GM19455 (cell line): Measurements from ENCODE around the gene CDH23.

Experiments used
- ATAC-seq: cut with Tn5 transposase; IDR thresholded peaks from one replicate; pipeline ENCODE4 v1.9.1; 2021; ENCODE audit not compliant: unreplicated experiment

Gene CDH23

DNA sequence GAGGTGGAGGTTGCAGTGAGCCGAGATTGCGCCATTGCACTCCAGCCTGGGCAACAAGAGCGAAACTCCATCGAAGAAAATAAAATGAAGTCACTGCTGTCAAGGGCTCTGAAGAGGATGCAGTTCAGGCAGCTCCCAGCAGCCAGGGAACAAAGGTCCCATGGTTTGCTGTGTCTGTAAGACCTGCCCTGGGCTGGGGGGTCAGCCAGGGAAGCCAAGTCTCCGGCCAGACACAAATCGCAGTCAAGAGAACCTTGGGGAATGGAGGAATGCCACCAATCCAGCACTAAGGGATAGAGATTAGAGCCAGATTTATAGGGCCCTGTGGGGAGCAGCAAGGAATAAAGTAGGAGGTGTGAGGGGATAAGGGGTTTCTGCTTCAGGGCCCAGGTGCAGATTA lies 405.5 kb downstream of the CDH23 start:
- no peak for ATAC-seq

DNA sequence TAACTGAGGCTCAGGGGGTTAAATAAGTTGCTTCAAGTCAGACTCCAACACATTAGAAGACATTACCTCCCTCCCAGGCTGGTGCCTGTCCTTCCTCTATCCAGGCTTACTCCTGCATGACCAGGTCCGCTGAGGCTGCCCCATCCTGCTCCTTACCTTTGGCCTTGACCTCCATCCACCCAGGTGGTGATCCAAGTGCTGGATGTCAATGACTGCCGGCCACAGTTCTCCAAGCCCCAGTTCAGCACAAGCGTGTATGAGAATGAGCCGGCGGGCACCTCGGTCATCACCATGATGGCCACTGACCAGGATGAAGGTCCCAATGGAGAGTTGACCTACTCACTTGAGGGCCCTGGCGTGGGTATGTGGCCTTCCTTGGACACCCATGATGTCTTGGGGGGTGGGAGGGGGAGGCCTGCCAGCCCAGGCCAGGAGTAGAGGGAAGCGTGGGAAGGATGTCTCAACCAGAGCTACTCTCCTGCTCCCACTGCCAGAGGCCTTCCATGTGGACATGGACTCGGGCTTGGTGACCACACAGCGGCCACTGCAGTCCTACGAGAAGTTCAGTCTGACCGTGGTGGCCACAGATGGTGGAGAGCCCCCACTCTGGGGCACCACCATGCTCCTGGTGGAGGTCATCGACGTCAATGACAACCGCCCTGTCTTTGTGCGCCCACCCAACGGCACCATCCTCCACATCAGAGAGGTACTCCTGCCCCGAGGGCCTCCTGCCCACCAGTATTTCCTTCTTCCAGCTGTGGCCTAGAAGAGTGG lies 406.2 kb downstream of the CDH23 start:
- ATAC-seq: no peak

DNA sequence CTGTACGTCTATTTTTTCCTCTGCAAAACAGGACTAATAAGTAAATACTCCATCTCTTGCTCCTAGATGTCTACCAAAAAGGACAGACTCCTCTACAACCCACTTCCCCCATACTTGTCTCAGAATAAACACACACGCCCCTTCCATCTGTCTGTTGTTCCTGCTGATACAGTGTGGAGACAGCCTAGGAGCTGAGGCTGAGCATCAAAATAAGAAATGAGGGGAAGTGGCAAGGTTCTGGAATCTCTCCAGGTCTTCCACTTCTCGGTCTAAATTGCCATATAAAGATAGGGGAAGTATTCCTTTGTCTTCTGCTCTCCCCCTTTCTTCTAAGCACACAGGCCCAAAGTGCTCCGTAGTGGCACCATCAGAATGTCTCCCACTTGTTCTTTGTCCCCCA lies 407.4 kb downstream of the CDH23 start:
- no peak for ATAC-seq

DNA sequence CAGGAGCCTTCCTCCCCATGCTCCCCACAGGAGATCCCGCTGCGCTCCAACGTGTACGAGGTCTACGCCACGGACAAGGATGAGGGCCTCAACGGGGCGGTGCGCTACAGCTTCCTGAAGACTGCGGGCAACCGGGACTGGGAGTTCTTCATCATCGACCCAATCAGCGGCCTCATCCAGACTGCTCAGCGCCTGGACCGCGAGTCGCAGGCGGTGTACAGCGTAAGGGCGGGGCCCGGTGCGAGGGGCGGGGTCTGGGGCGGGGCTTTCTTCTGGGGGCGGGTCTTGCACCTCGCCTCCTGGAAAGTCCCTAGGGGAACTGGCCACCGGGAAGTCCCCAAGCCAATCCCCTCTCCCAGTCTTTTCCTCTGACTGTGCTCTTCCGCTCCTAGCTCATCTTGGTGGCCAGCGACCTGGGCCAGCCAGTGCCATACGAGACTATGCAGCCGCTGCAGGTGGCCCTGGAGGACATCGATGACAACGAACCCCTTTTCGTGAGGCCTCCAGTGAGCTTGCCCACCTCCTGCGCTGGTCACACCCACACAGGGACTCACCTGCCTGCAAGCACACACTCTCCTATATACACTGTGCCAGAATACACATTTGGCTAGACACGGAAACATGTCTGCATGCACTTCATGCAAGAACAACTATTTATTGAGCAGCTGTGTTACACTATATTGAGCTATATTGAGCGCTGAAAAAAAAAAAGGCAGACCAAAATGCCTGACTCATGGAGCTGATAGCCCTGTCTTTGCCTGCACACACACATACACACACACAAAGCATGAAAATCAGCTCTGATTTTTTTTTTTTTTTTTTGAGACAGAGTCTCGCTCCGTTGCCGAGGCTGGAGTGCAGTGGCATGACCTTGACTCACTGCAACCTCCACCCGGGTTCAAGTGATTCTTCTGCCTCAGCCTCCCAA lies 409.3 kb downstream of the CDH23 start:
- no peak for ATAC-seq

DNA sequence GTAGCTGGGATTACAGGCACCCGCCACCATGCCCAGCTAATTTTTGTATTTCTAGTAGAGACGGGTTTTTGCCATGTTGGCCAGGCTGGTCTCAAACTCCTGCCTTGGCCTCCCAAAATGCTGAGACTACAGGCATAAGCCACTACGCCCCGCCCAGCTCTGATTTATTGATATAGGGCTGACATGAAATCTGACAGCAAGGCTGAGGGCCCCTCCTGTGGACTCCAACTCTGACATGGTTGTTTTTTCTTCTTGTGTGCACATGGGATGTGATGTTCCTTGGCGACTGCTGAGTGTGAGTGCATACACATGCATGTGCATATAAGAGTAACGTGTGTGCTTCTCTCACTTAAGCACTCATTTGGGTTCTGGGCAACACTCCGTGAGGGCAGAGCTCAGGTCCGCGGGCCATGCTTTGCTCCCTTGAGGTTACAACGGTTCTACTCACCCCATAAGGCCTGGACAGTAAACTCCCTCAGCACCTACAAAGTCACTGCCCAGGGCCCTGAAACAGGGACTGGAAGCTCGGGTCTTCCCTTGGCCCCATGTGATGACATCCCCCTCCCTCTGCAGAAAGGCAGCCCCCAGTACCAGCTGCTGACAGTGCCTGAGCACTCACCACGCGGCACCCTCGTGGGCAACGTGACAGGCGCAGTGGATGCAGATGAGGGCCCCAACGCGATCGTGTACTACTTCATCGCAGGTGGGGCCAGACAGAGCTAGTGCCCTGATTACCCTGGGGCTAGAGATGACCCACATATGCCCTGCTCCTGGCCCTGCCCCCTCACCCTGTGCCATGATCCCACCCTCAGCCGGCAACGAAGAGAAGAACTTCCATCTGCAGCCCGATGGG lies 410.2 kb downstream of the CDH23 start:
- no peak for ATAC-seq

DNA sequence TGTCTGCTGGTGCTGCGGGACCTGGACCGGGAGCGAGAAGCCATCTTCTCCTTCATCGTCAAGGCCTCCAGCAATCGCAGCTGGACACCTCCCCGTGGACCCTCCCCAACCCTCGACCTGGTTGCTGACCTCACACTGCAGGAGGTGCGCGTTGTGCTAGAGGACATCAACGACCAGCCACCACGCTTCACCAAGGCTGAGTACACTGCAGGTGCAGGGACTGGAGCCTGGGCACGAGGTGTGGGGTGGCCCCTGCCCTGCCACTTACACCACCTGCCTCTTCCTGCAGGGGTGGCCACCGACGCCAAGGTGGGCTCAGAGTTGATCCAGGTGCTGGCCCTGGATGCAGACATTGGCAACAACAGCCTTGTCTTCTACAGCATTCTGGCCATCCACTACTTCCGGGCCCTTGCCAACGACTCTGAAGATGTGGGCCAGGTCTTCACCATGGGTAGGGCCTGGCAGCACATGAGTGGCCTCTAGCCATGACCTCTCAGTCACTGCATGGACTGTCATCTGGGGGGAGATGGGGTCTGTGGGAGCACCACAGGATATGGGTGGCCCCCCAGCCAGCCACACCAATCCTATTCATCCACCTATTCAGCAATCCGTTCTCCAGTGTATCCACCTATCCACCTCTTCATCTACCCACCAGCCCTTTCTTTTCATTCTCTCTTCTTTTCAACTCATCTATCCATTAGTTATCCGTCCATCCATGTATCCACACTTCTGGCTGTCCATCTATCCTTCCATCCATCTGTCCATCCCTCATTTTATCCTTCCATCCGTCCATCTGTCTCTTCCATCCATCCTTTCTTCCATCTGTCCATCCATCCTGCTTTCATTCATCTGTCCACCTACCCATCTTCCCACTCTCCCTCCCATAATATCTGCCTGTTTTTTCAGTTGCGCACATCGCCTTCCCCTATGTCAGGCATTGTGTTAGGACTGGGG lies 411.1 kb downstream of the CDH23 start:
- ATAC-seq: no peak

DNA sequence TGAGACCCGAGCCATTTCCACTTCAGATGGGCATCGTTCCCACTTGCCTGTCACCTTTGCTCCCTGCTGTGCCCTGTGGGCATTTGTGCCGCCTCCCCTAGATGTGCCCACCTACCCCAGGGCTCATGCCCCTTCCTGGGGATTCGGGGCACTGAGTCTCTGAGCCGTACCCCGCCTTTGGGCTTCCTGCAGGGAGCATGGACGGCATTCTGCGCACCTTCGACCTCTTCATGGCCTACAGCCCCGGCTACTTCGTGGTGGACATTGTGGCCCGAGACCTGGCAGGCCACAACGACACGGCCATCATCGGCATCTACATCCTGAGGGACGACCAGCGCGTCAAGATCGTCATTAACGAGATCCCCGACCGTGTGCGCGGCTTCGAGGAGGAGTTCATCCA lies 412.9 kb downstream of the CDH23 start:
- no peak for ATAC-seq

DNA sequence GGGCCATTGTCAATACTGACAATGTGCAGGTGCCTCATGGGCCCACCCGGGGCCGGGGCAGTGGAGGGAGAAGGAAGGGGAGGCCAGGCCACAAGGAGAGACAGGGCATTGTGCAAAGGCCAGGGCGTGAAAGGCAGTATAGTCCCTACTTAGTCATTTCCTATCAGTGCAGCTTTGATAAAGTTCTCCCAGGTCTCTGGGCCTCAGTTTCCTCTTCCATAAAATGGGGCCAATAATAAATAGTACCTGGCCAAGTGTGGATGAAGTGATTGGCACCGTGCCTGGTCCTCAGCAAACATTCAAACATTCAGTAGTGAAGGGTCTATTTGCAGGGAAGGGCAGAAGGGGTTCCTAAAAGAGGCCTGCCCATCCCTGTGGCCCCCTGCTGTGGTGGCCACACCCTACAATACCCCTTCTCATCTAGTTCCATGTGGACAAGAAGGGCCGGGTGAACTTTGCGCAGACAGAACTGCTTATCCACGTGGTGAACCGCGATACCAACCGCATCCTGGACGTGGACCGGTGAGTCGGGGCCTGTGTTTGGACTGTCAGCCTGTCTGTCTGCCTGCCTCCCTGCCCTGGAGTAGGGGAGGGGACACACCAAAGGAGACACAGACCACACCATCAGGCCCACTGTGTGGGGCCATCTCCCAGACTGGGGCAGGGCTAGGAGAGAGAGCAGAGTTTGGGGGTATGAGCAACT lies 413.5 kb downstream of the CDH23 start:
- no peak for ATAC-seq

DNA sequence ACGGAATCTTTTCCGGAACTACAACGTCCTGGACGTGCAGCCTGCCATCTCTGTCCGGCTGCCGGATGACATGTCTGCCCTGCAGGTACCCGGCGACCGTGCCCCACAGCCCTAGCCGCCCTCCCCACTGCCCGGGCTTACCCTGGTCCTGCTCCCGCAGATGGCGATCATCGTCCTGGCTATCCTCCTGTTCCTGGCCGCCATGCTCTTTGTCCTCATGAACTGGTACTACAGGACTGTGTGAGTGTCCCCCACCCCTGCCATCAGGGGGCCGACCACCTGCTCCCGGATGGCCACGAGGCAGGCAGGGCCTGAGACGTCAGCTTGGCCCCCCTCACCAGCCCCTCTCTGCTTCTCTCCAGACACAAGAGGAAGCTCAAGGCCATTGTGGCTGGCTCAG lies 414.6 kb downstream of the CDH23 start:
- no peak for ATAC-seq

DNA sequence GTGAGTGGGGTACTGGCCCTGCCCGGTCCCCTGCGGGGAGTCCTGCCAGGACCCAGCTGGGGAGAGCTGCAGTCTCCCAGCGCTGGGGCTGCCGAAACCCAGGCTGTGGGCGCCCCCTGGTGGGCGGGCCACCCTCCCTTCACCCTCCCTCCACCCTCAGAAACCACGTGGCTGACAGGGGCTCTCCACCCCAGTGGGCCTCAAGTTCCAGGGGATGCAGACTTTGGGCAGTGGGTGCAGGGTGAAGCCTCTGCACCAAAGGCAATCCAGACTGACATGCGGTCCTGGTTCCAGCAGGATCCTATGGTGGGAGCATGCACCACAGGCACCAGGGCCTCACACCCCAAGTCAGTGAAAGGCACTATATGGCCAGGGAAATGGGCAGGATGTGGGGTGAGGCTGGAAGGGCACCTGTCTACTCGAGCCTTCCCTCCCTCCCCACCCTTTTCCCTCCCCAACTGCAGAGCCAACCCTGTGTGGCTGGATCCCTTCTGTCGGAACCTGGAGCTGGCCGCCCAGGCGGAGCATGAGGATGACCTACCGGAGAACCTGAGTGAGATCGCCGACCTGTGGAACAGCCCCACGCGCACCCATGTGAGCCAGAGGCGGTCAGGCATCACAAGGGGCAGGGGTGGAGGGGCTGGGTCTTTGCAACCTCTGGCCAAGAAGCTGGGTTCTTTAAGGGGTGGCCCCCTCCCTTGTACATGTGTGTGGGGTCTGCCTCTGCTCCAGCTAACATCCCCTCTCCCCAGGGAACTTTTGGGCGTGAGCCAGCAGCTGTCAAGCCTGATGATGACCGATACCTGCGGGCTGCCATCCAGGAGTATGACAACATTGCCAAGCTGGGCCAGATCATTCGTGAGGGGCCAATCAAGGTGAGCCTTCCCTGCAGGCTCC lies 415.5 kb downstream of the CDH23 start:
- no peak for ATAC-seq

DNA sequence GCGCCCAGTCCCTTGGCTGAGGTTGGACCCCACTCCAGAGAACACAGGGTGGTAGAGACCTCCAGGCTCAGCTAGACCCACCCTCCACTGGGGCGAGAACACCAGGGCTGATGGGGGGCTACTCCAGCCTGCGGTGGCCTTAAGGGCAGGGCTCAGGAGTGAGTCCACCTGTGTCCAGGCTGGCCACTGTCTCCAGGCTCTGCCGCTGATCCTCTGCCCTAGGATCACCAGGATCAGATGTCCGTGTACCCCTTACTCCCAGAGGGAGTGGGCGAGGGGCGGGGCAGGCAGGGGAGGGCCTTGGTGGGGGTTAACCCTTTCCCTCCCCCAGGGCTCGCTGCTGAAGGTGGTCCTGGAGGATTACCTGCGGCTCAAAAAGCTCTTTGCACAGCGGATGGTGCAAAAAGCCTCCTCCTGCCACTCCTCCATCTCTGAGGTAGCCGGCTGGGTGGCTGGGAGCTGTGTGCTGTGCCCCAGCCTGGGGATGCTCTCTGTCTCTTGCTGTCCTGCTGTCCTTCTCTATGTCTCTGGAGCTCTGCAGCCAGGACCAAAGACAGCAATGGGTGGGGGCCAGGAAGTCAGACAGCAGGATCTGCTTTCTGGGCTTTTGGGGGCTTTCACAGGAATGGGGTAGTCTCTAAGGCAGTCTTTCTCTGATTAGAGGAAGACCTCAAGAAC lies 416.3 kb downstream of the CDH23 start:
- no peak for ATAC-seq

DNA sequence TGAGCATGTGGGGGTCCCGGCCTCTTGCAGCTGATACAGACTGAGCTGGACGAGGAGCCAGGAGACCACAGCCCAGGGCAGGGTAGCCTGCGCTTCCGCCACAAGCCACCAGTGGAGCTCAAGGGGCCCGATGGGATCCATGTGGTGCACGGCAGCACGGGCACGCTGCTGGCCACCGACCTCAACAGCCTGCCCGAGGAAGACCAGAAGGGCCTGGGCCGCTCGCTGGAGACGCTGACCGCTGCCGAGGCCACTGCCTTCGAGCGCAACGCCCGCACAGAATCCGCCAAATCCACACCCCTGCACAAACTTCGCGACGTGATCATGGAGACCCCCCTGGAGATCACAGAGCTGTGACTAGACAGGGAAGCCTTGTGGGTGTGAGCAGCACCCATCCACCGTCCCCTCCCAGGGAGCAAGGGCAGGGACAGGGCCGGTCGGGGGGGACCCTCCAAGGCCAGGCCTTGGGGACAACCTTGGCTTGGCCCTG lies 418.2 kb downstream of the CDH23 start:
- no peak for ATAC-seq

DNA sequence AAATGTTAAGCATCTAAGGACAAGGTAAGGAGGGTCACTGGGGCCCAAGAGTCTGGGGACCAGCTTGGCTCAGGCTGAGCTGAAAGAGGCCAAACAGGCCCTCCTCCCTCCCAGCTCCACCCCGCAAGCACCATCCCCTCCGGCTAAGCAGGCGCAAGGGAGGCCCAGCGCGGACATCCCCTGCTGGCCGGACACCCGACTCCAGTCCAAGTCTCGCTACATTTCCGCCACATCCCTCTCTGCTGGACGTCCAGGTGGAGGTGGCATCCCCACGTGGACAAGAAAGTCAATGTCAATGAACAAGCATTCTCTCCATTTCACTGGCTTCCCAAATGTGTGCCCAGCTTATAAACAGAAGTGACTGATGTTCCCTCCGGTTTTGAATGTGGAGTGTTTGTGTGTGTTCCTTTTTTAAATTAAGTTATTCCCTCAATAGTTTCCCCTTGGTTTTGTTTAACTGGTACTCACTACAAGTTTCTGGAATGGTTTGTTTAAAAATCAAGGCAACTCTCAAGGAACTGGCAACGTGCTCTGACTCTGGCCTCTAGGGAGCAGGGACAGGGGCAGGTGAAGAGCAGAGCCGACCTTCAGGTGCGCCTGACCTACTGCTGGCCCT lies 418.9 kb downstream of the CDH23 start:
- ATAC-seq: no peak

DNA sequence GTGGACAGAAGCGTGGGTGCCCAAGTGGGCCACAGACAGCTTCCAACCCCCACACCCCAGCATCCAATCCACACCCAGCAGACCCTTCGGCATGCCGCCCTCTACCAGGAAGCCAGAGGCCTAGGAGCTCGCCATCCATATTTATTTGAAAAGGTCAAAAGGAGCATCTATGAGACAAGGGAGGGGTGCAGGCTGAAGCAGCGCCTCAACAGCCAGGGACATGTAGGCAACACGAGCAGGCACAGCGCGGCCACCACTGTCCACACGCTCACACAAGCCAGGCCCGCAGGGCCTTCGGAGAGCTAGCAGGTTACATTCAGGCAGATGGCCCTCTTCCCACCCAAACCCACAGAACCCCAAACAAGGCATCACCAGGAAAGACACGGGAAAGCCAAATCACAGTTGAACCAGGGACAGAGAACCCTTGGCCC lies 419.7 kb downstream of the CDH23 start:
- ATAC-seq: no peak

DNA sequence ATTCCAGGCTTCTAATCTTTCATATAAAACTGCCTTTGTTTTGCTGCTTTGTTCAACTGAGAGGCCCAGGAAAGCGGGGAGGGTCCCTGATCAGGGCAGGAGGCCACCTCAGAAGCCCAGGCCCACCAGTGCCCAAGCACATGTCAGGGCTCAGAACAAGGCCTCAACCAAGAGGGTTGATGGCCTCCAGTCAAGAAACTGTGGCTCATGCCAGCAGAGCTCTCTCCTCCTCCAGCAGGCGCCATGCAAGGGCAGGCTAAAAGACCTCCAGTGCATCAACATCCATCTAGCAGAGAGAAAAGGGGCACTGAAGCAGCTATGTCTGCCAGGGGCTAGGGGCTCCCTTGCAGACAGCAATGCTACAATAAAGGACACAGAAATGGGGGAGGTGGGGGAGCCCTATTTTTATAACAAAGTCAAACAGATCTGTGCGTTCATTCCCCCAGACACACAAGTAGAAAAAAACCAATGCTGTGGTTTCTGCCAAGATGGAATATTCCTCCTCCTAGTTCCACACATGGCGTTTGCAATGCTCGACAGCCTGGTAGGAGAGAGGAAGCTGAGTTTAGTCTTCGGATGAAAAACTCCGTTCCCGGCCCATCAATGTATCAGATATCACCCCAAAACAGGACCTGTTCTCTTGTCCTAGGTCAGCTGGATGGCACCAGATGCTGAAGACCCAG lies 420.4 kb downstream of the CDH23 start:
- ATAC-seq: no peak

DNA sequence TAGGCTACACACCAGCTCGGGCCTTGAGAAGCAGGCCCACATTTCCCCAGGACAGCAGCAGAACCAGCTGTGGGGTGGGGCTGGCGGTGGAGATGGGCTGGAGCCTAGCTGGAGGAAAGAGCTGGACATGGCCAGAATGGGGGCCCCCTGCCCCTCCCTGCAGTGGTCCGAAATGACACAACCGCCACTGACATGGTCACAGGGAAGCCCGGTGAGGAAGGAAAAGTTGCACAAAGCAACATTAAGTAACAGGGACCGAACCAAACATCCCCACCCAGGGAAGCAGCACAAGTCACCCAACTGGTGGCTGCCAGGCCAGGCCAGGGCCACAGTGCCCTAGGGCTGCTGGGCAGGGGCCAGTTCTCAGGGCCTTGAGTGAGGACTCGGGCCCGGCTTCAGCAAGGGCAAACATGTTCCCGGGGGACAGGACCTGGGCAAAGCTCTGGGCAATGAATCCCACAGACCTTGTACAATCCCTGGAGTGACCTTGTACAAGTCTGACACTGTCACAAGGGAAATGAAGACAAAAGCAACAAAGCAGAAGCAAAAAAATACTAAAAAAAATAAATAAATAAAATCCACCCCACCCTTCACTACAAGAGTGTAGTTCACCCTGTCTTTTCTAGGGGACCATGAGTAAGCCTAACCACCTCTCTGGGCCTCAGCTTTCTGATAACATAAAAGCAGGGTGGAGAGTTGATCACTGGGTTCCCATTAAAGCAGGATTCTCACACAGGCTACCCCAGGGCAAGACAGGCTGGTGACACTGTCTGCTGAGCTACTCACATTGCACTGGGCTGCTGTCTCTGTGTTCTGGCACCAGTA lies 421.3 kb downstream of the CDH23 start:
- ATAC-seq: no peak
